HG03520 (cell line): ENCODE measurements around the gene TCFL5.

Source experiments
- ATAC-seq: cut with Tn5 transposase; IDR thresholded peaks from one replicate; pipeline ENCODE4 v1.9.1; 2021; ENCODE audit warnings: mild to moderate bottlenecking, moderate library complexity; ENCODE audit not compliant: unreplicated experiment

TCFL5 gene

DNA sequence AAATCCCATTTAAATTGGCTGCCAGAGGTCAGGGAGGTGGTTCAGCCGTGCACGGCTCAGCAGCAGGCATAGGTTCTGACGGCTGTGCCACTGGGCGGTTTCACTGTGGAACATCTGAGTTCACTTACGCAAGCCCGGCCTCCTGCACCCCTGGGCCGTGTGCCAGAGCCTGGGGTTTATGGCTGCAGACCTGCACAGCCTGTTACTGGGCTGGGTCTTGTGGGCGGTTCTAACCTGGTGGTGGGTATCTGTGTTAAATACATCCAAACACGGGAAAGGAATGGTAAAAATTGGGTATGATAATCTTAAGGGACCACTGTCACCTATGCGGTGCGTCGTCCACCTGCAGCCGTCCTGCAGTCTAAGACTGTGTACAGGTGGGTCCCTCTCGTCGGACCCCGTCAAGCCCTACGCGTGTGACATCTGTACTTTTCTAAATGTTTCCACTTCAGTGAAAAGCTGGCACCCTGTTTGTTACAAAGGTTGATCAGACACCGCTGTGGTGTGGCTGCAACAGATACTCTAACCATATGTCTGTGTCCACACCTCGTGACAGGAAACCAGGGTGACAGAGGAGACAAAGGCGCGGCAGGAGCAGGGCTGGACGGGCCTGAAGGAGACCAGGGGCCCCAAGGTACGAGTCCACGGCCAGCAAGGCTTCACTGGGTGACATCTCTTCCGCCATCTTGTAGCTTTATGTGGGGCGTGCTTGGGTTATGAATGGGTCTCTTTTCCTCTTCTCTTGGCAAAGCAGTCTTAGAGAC lies 23.3 kb downstream of the TCFL5 start:
- ATAC-seq = no peak

- ATAC-seq = no peak
These were observed 23.9 kb downstream of the TCFL5 start for GRCh38 chr20:62837790-62838127.

- ATAC-seq = no peak
These were observed 24.6 kb downstream of the TCFL5 start for GRCh38 chr20:62836967-62837490.

GRCh38 chr20:62835931-62836861 lies 25.4 kb downstream of the TCFL5 start:
- no peak for ATAC-seq

DNA sequence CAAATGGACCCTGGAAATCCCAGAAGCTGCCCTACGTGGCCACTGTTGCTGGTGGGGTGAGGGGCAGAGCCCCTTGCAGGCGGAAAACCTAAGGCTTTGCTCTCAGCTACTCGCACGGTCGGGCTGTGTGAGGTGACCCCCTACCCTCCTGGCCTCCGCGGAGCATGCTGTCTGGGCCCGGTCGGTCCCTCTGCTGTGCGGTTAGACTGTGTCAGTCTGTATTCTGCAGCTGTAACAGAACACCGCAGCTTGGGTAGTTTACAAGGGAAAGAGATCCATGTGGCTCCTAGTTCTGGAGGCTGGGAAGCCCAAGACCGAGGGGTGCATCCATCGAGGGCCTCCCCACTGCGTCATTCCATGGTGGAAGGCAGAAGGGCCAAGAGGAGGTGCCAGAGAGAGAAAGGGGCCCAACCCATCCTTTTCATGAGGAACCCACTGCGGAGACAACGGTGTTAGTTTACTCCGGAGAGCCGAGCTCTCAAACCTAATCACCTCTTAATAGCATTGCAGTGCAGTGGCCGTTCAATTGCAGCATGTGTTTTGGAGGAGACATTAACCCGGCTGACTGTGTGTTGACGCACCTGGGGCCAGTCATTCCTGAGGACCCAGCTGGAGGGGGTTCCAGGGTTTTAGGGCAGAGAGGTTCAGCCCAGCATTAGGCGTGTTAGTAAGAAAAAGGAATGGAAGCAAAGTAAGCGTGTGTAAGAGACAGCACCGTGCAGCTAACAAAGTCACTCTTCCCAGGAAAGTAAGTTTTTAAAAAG lies 26.5 kb downstream of the TCFL5 start:
- ATAC-seq = no peak

GRCh38 chr20:62832951-62833391 lies 28.7 kb downstream of the TCFL5 start:
- ATAC-seq = no peak

- ATAC-seq = no peak
These were observed 29.3 kb downstream of the TCFL5 start for GRCh38 chr20:62832212-62832922.

- no peak for ATAC-seq
These were observed 29.8 kb downstream of the TCFL5 start for GRCh38 chr20:62831854-62832211.

DNA sequence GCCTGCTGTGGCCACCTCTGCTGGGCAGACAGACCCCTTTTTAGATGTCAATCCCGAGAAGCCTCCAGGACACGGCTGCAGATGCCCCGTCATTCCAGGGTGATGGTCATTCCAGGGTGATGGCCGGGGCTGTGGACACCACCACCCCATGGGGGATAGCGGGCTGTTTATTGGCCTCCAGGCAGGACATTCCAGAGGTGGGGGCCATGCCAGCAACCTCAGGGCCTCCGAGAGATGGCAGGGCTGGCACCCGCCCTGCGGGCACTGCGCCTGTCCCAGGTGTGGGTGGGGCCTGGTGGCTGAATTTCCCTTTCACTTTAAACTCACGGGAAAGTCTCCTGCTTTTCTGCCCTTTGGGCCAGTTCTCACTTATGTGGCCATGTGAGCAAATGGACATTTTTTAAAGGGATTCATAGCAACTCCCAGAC lies 30.2 kb downstream of the TCFL5 start:
- ATAC-seq = no peak

GRCh38 chr20:62830821-62831220 lies 30.8 kb downstream of the TCFL5 start:
- ATAC-seq = no peak

- ATAC-seq = no peak
These were observed 31.4 kb downstream of the TCFL5 start for GRCh38 chr20:62830251-62830650.

- ATAC-seq = no peak
These were observed 32.1 kb downstream of the TCFL5 start for GRCh38 chr20:62829231-62830230.

- ATAC-seq = no peak
These were observed 33.0 kb downstream of the TCFL5 start for GRCh38 chr20:62828511-62829230.

DNA sequence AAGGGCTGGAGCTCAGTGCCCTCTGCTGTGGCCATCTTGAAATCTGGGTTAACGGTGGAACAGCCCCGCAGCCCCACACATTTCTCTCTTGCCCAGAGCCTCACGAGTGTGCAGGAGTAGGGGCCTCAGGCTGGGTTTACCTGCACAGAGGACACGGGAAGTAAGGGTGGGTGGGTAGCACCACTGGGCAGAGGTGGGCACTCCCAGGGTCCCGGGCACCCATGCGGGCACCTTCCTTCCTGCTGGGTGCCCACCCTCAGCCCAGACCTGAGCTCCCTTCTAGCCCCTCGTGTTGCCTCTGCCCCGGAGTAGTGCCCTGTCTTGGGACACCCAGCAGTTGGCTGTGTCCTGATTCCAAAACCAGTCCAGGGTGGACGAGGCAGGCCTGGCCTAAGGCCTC lies 33.6 kb downstream of the TCFL5 start:
- ATAC-seq = no peak

- no peak for ATAC-seq
These were observed 34.1 kb downstream of the TCFL5 start for GRCh38 chr20:62827311-62828038.

DNA sequence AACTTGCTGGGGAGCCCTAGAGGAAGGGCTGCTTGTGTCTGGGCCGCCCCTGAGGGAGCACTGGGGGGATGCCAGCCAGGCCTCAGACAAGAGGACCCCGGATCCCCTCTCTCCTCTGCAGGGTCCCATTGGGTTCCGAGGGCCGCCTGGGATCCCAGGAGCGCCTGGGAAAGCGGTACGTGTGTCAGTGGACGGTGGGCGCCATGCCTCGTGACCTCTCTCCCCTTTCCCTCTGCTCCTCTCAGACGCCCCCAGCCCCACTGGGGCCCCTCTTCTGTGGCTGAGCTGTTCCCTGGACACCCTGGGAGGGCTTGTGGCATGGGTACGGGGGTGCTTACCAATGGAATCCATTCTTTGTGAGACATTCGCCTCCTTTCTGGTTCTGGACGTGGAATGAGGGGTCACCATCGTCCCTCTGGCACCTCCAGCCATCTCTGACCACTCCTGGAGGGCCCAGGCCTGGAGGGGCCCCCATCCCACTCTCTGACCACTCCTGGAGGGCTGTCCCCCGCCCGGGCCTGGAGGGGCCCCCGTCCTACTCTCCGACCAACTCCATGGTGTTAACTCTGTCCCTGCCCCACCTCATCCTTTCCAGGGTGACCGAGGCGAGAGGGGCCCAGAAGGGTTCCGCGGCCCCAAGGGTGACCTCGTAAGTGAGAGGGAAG lies 34.8 kb downstream of the TCFL5 start:
- no peak for ATAC-seq

- ATAC-seq = no peak
These were observed 35.5 kb downstream of the TCFL5 start for GRCh38 chr20:62825986-62826645.
